Endothelial cell of umbilical vein (primary cell): ENCODE results near the gene CDX1.

Source experiments
- CTCF ChIP-seq, 2 donors: IDR thresholded peaks; 1 replicate in 1 of 2; 2 replicates in 1 of 2; pipeline ENCODE4 v1.5.1; 2011; ENCODE audit warnings: low read length in 2 of 2, mild to moderate bottlenecking in 2 of 2, moderate library complexity in 2 of 2, control low read depth in 1 of 2, inconsistent platforms in 1 of 2, low read depth in 1 of 2; ENCODE audit not compliant: insufficient read depth in 1 of 2; ENCODE audit errors: extremely low read depth in 1 of 2
- EZH2 ChIP-seq: IDR thresholded peaks from 2 replicates; pipeline ENCODE4 v1.6.1; 2012; ENCODE audit warnings: borderline replicate concordance, low read depth, mild to moderate bottlenecking, moderate library complexity, low read length, inconsistent platforms; ENCODE audit not compliant: severe bottlenecking
- FOS ChIP-seq: IDR thresholded peaks from 2 replicates; pipeline ENCODE4 v1.6.1; 2011; ENCODE audit warnings: mild to moderate bottlenecking, low read length, moderate library complexity, borderline replicate concordance; ENCODE audit not compliant: insufficient read depth
- GATA2 ChIP-seq: IDR thresholded peaks from 2 replicates; pipeline ENCODE4 v1.7.0; 2011; ENCODE audit warnings: low read depth, mild to moderate bottlenecking, moderate library complexity, mixed read lengths, low read length; ENCODE audit not compliant: insufficient read length, insufficient read depth
- JUN ChIP-seq: IDR thresholded peaks from 2 replicates; pipeline ENCODE4 v1.6.1; 2011; ENCODE audit warnings: borderline replicate concordance, low read depth; ENCODE audit not compliant: insufficient read length, insufficient read depth
- MAX ChIP-seq: IDR thresholded peaks from 2 replicates; pipeline ENCODE4 v1.6.1; 2011; ENCODE audit not compliant: insufficient read depth, insufficient read length
- MYC ChIP-seq: IDR thresholded peaks from one replicate; pipeline ENCODE4 v1.6.1; 2011; ENCODE audit warnings: mild to moderate bottlenecking, low read depth, low read length
- POLR2A ChIP-seq: IDR thresholded peaks from 2 replicates; pipeline ENCODE4 v1.6.1; 2012; ENCODE audit warnings: low read depth, mild to moderate bottlenecking, control low read depth, low read length
- POLR2AphosphoS5 ChIP-seq: IDR thresholded peaks from 2 replicates; pipeline ENCODE4 v1.6.1; 2012; ENCODE audit warnings: low read depth, mild to moderate bottlenecking, control low read depth, low read length, moderate library complexity; ENCODE audit not compliant: insufficient read depth

DNA sequence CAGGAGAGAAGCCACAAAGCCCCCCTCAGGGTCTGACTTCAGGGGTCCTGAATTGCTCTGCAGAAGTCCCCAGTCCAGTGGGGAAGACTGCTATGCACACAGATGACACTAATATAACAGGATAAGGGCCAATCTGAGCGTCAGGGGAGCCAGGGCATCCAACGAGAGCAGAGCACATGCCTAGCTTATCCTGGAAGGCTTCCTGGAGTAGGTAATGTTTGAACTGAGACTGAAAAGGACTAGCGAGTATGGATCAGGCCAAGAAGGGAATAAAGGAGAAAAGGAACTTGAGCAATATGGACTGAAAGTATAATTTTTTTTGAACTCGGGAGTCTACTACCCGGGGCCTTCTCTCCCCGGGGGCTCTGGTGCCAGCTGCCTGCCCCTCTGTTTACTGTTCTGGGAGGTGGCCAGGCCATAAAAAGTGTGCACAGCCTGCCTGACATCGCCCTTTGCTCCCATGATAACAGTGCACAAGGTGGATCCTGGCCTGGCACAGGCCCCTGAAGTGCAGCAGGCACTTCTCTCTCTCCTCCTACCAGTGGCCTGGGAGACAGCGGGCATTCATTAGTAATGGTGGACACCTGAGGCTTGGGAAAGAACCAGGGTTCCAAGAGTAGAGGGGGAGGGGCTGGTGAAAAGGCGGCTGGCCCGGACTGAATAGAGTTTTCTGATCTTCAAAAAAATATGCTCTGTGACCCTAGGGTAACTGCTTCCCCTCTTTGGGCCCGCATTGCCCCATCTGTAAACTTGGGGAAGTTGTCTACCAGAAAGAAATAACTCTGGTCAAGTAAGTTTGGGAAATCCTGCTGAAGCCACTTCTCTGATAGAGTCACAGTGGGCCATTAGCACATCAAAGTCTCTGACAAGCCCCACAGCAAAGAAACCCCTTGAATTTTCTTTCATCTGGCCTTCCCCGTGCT, 18.7 kb downstream of the CDX1 start:
- TF ChIP-seq CTCF (IDR thresholded peaks at IDR 0.05; ENCODE audit: extremely low read depth in 1 of 2, insufficient read depth in 1 of 2, low read depth in 1 of 2, low read length in 2 of 2) (no peak), MAX (no peak), MYC (no peak), JUN (no peak), EZH2 (no peak), POLR2AphosphoS5 (no peak), POLR2A (no peak), GATA2 (no peak), FOS (no peak)
